ENCODE measurements around the gene RPS26. TPM values are rescaled to one million over a fixed set of nuclear protein-coding genes. Genes with fewer than 3 reads are reported as not detected.
A peak's percentile ranks its signal among the peaks of the same experiment; 100 is the strongest.
"Not testable (repeated sequence)": the region's sequence is repeated elsewhere in the genome, so short reads cannot be mapped to it uniquely, and the experiment has no call there.

RPS26 gene
- total RNA-seq, 2 experiments from 2014 or later = 29.7 to 29.8 TPM

GRCh38 chr12:56074396-56074795, 32.7 kb downstream of the RPS26 start:
- Mint-ChIP-seq H3K36me3 (ENCODE audit: low read depth) (no peaks in the 10 kb centered on the region), H3K9me3 (no peaks in the 10 kb centered on the region), H3K27me3 (no peaks in the 10 kb centered on the region), H3K4me1 (ENCODE audit: low read depth) (no peaks in the 10 kb centered on the region), H3K4me3 (no peak overlapping the region), H3K27ac (no peak overlapping the region)
- intact Hi-C loops (cut with micrococcal nuclease) = no loop called here
- ChIA-PET CTCF (interaction anchor here (0.7 to 1.1 kb wide), 3 partner anchors 11 to 78 kb away, joined by 3 to 6 read pairs (median 5); no protein-coding TSS in a partner anchor), POLR2A (interaction anchor here (1.0 to 1.2 kb wide), 2 partner anchors 29 to 30 kb away, joined by 3 read pairs; partner anchors contain the start of gene PA2G4)
- no peak for TF ChIP-seq CTCF (IDR thresholded peaks at IDR 0.05)
- ATAC-seq (no peak), DNase-seq (no peak)

- H3K9me3 Mint-ChIP-seq; intact Hi-C loops (cut with micrococcal nuclease); H3K27ac Mint-ChIP-seq; POLR2A ChIA-PET; DNase-seq; H3K27me3 Mint-ChIP-seq; H3K4me3 Mint-ChIP-seq; H3K36me3 Mint-ChIP-seq (ENCODE audit: low read depth); ATAC-seq: not testable (repeated sequence)
- peaks cover 14% of the 10 kb centered on the region for H3K4me1 Mint-ChIP-seq (ENCODE audit: low read depth)
- CTCF ChIA-PET = interaction anchor here (1.2 to 2.1 kb wide), 4 partner anchors 17 to 82 kb away, joined by 3 to 6 read pairs (median 4); no protein-coding TSS in a partner anchor
These were observed 36.2 kb downstream of the RPS26 start for GRCh38 chr12:56077966-56078365.

DNA sequence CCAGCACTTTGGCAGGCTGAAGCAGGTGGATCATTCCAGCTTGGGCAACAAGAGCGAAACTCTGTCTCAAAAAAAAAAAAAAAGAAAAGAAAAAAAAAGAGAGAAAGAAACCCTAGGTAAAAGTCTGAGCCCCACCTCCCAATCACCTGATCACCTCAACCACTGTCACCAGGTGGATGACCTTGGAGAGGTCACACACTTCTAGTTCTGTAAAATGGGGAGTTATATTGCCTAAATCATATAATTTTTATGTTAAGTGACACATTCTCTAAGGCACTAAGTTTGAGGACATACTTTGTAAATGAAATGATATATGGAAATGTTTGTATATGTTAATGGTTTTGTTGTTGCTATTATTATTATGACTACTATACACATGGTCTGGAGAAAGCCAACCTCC, 36.7 kb downstream of the RPS26 start:
- no peaks in the 10 kb centered on the region for H3K9me3 Mint-ChIP-seq
- ChIA-PET POLR2A (interaction anchor here (0.6 to 2.5 kb wide), 4 partner anchors 18 to 60 kb away, joined by 3 to 21 read pairs (median 4); partner anchors contain the start of genes PA2G4 and ZC3H10), CTCF (interaction anchor here (1.0 to 2.1 kb wide), 9 partner anchors 10 to 32 kb away, joined by 3 to 7 read pairs (median 5); partner anchors contain the start of gene PA2G4)
- peak overlapping the region; percentile 72 for H3K4me3 Mint-ChIP-seq
- intact Hi-C loops (cut with micrococcal nuclease) = no loop called here
- no peaks in the 10 kb centered on the region for H3K36me3 Mint-ChIP-seq (ENCODE audit: low read depth)
- ATAC-seq (no peak), DNase-seq (no peak)
- no peak overlapping the region for H3K27ac Mint-ChIP-seq
- no peak for TF ChIP-seq CTCF (IDR thresholded peaks at IDR 0.05)
- H3K4me1 Mint-ChIP-seq (ENCODE audit: low read depth) = peaks cover 14% of the 10 kb centered on the region
- H3K27me3 Mint-ChIP-seq = peaks cover 8% of the 10 kb centered on the region

- intact Hi-C loops (cut with micrococcal nuclease) = no loop called here
- TF ChIP-seq CTCF (IDR thresholded peaks at IDR 0.05) = peak; percentile 83
- ChIA-PET CTCF (interaction anchor here (0.7 to 2.1 kb wide), 19 partner anchors 9 to 340 kb away, joined by 3 to 7 read pairs (median 4); partner anchors contain the start of genes PA2G4, RNF41 and SMARCC2), POLR2A (interaction anchor here (0.6 to 2.7 kb wide), 6 partner anchors 17 to 65 kb away, joined by 3 to 21 read pairs (median 4); partner anchors contain the start of genes PA2G4 and ZC3H10)
- Mint-ChIP-seq H3K27me3 (peaks cover 8% of the 10 kb centered on the region), H3K4me3 (peak overlapping the region; percentile 72), H3K36me3 (ENCODE audit: low read depth) (no peaks in the 10 kb centered on the region), H3K27ac (no peak overlapping the region), H3K4me1 (ENCODE audit: low read depth) (peaks cover 14% of the 10 kb centered on the region), H3K9me3 (no peaks in the 10 kb centered on the region)
- DNase-seq (peak; percentile 63), ATAC-seq (peak; percentile 60)
These were observed 37.4 kb downstream of the RPS26 start for GRCh38 chr12:56078931-56079722.

DNA sequence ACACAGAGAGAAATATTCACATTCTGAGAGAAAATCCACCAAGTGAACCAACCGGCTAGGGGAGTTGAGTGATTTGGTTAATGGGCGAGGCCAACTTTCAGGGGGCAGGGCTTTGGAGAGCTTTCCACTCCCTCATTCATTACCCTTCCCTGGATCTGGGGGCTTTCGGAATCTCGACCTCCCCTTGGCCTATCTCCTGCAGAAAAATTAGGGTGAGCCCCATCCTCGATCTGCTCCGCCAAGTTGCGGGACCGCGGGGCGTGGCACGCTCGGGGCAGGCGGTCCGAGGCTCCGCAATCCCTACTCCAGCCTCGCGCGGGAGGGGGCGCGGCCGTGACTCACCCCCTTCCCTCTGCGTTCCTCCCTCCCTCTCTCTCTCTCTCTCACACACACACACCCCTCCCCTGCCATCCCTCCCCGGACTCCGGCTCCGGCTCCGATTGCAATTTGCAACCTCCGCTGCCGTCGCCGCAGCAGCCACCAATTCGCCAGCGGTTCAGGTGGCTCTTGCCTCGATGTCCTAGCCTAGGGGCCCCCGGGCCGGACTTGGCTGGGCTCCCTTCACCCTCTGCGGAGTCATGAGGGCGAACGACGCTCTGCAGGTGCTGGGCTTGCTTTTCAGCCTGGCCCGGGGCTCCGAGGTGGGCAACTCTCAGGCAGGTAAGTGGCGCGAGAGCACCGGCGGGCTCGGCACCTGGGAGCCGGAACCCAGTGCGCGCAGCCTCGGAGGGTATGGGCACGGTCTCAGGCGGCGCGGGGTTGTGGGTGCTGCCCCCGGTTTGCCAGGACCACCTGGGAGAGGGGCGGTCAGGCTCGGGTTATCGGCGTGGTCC, 38.2 kb downstream of the RPS26 start, which contains the start of gene ERBB3:
TSS of gene ERBB3 (plus strand) at position 443 of the 833 bp plus-strand sequence. CDS start at position 579, 136 bp downstream.
- H3K4me3 Mint-ChIP-seq = peak within 1 kb of the TSS; percentile 72
- no peaks in the 10 kb centered on the region for H3K9me3 Mint-ChIP-seq
- H3K4me1 Mint-ChIP-seq (ENCODE audit: low read depth) = peaks cover 14% of the 10 kb centered on the region
- H3K36me3 Mint-ChIP-seq (ENCODE audit: low read depth) = no peaks in the 10 kb centered on the region
- ATAC-seq = peak; percentile 88
- ChIA-PET CTCF (interaction anchor here (0.7 to 2.1 kb wide), 21 partner anchors 8 to 341 kb away, joined by 3 to 7 read pairs (median 3); partner anchors contain the start of genes PA2G4, RNF41 and SMARCC2), POLR2A (interaction anchor here (1.0 to 2.7 kb wide), 6 partner anchors 16 to 64 kb away, joined by 3 to 21 read pairs (median 6); partner anchors contain the start of genes PA2G4 and ZC3H10)
- DNase-seq = peak; percentile 76
- H3K27ac Mint-ChIP-seq = no peak within 1 kb of the TSS
- H3K27me3 Mint-ChIP-seq = peaks cover 8% of the 10 kb centered on the region
- no peak for TF ChIP-seq CTCF (IDR thresholded peaks at IDR 0.05)
- intact Hi-C loops (cut with micrococcal nuclease) = no loop called here
